ENCODE measurements around the gene RARB.

DNA sequence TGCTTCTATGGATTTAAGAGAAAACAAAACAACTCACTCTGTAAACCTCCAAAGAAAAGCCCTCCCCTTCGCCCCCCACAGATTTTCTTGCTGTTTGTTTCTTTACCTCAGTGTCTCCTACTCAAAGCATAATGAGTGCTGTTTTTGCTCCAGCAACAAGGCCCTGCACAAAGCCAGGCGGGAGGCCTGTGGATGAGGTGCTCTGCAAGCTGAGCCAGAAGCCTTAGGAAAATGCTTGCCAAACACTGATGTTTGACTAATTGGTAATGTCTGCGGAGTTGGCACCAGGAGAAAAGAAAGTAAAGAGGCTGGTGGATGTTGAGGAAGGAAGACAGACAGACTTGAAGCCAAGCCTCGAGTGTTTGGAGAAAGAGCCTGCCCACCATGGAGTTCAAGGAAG lies 99.7 kb downstream of the RARB start:
- TF ChIP-seq POLR2A (IDR thresholded peaks at IDR 0.05) (no peak), POLR2AphosphoS5 (IDR thresholded peaks at IDR 0.05; ENCODE audit: insufficient read depth in 1 of 2, low read depth in 1 of 2) (no peak)
- TF ChIP-seq, protein P1, sequence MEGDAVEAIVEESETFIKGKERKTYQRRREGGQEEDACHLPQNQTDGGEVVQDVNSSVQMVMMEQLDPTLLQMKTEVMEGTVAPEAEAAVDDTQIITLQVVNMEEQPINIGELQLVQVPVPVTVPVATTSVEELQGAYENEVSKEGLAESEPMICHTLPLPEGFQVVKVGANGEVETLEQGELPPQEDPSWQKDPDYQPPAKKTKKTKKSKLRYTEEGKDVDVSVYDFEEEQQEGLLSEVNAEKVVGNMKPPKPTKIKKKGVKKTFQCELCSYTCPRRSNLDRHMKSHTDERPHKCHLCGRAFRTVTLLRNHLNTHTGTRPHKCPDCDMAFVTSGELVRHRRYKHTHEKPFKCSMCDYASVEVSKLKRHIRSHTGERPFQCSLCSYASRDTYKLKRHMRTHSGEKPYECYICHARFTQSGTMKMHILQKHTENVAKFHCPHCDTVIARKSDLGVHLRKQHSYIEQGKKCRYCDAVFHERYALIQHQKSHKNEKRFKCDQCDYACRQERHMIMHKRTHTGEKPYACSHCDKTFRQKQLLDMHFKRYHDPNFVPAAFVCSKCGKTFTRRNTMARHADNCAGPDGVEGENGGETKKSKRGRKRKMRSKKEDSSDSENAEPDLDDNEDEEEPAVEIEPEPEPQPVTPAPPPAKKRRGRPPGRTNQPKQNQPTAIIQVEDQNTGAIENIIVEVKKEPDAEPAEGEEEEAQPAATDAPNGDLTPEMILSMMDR (IDR thresholded peaks at IDR 0.05) = no peak

All from vagina (tissue), 2 donors.